ENCODE measurements around the gene AKAP13.

Gene AKAP13

GRCh38 chr15:85607842-85608241 lies 227.4 kb downstream of the AKAP13 start:
- DNase-seq = no peak

- no peak for DNase-seq
Observed at GRCh38 chr15:85609492-85609891, 229.1 kb downstream of the AKAP13 start.

- DNase-seq = no peak
Observed at GRCh38 chr15:85611361-85611760, 231.0 kb downstream of the AKAP13 start.

GRCh38 chr15:85614059-85614458 lies 233.7 kb downstream of the AKAP13 start:
- no peak for DNase-seq

- no peak for DNase-seq
Observed at GRCh38 chr15:85615930-85616329, 235.5 kb downstream of the AKAP13 start.

GRCh38 chr15:85616549-85617110 lies 236.2 kb downstream of the AKAP13 start:
- no peak for DNase-seq

GRCh38 chr15:85618228-85618505 lies 237.8 kb downstream of the AKAP13 start:
- DNase-seq = no peak

GRCh38 chr15:85618956-85619491 lies 238.6 kb downstream of the AKAP13 start:
- no peak for DNase-seq

GRCh38 chr15:85619992-85620689 lies 239.7 kb downstream of the AKAP13 start:
- no peak for DNase-seq

- DNase-seq = no peak
Observed at GRCh38 chr15:85620690-85621049, 240.3 kb downstream of the AKAP13 start.

GRCh38 chr15:85621094-85621493 lies 240.7 kb downstream of the AKAP13 start:
- DNase-seq = no peak

GRCh38 chr15:85622221-85622831 lies 241.9 kb downstream of the AKAP13 start:
- no peak for DNase-seq

GRCh38 chr15:85623315-85624049 lies 243.1 kb downstream of the AKAP13 start:
- DNase-seq = no peak

GRCh38 chr15:85624291-85624801 lies 243.9 kb downstream of the AKAP13 start:
- DNase-seq = no peak

- no peak for DNase-seq
Observed at GRCh38 chr15:85625166-85625830, 244.9 kb downstream of the AKAP13 start.

GRCh38 chr15:85625856-85626255 lies 245.5 kb downstream of the AKAP13 start:
- no peak for DNase-seq

- DNase-seq = no peak
Observed at GRCh38 chr15:85627213-85627935, 247.0 kb downstream of the AKAP13 start.

GRCh38 chr15:85630311-85630710 lies 249.9 kb downstream of the AKAP13 start:
- no peak for DNase-seq

GRCh38 chr15:85631018-85631417 lies 250.6 kb downstream of the AKAP13 start:
- no peak for DNase-seq

GRCh38 chr15:85632014-85632413 lies 251.6 kb downstream of the AKAP13 start:
- DNase-seq = no peak

GRCh38 chr15:85633859-85634258 lies 253.5 kb downstream of the AKAP13 start:
- DNase-seq = no peak

- no peak for DNase-seq
Observed at GRCh38 chr15:85636351-85636750, 255.9 kb downstream of the AKAP13 start.
